SK-N-SH treated with all-trans-retinoic acid at 6 μM for 48 hours (cell line): ENCODE measurements around the gene FLRT3.

Experiments used
- ATAC-seq: fragments of 200-7000 bp; cut with Tn5 transposase; 3 replicates; pipeline ENCODE4 v1.9.1; 2020; ENCODE audit warnings: mild to moderate bottlenecking, moderate library complexity
- ARNTL ChIP-seq: fragments of 450-650 bp; formaldehyde crosslinking; IDR thresholded peaks from 2 replicates; pipeline ENCODE4 v1.5.0; 2020; ENCODE audit warnings: low read depth, mild to moderate bottlenecking, moderate library complexity, borderline replicate concordance
- BACH2 ChIP-seq: fragments of 250-450 bp; sonication (Bioruptor Pico); IDR thresholded peaks from 2 replicates; pipeline ENCODE4 v1.9.0; 2021; ENCODE audit warnings: mild to moderate bottlenecking, borderline replicate concordance
- GLIS3 ChIP-seq: fragments of 250-450 bp; sonication (Bioruptor Pico); IDR thresholded peaks from 2 replicates; pipeline ENCODE4 v1.5.0; 2020; ENCODE audit warnings: mild to moderate bottlenecking, moderate library complexity
- ISL1 ChIP-seq: fragments of 250-450 bp; sonication (Bioruptor Pico); IDR thresholded peaks from 2 replicates; pipeline ENCODE4 v2.1.2; 2022; ENCODE audit warnings: mild to moderate bottlenecking, moderate library complexity
- PPARA ChIP-seq: fragments of 250-450 bp; sonication (Bioruptor Pico); IDR thresholded peaks from 2 replicates; pipeline ENCODE4 v1.5.0; 2020; ENCODE audit warnings: mild to moderate bottlenecking, borderline replicate concordance
- RARB ChIP-seq: fragments of 250-450 bp; sonication (Bioruptor Pico); IDR thresholded peaks from 2 replicates; pipeline ENCODE4 v1.8.0; 2021; ENCODE audit warnings: mild to moderate bottlenecking, moderate library complexity
- SNAI2 ChIP-seq: fragments of 250-450 bp; sonication (Bioruptor Pico); IDR thresholded peaks from 2 replicates; pipeline ENCODE4 v1.5.0; 2020; ENCODE audit warnings: mild to moderate bottlenecking, moderate library complexity
- TOX ChIP-seq: fragments of 250-450 bp; sonication (Bioruptor Pico); IDR thresholded peaks from 2 replicates; pipeline ENCODE4 v1.8.0; 2021; ENCODE audit warnings: mild to moderate bottlenecking, moderate library complexity, borderline replicate concordance
- ZC3H10 ChIP-seq: fragments of 250-450 bp; sonication (Bioruptor Pico); IDR thresholded peaks from 2 replicates; pipeline ENCODE4 v1.5.1; 2021; ENCODE audit warnings: mild to moderate bottlenecking, moderate library complexity
- ZFP3 ChIP-seq: fragments of 250-450 bp; sonication (Bioruptor Pico); IDR thresholded peaks from 2 replicates; pipeline ENCODE4 v1.5.0; 2020; ENCODE audit warnings: mild to moderate bottlenecking, moderate library complexity
- ZNF8 ChIP-seq: fragments of 450-650 bp; formaldehyde crosslinking; IDR thresholded peaks from 2 replicates; pipeline ENCODE4 v1.5.0; 2020; ENCODE audit warnings: mild to moderate bottlenecking, moderate library complexity
- TF ChIP-seq, protein P1 (sequence below): fragments of 250-450 bp; sonication (Bioruptor Pico); IDR thresholded peaks from 2 replicates; pipeline ENCODE4 v1.5.0; 2020; ENCODE audit warnings: mild to moderate bottlenecking, moderate library complexity
- TF ChIP-seq, protein P2 (sequence below): fragments of 250-450 bp; sonication (Bioruptor Pico); IDR thresholded peaks from 2 replicates; pipeline ENCODE4 v1.8.0; 2020; ENCODE audit warnings: mild to moderate bottlenecking, moderate library complexity, borderline replicate concordance
- TF ChIP-seq, protein P3 (sequence below): fragments of 250-450 bp; sonication (Bioruptor Pico); IDR thresholded peaks from 2 replicates; pipeline ENCODE4 v1.5.1; 2021; ENCODE audit warnings: mild to moderate bottlenecking, moderate library complexity

The FLRT3 gene

DNA sequence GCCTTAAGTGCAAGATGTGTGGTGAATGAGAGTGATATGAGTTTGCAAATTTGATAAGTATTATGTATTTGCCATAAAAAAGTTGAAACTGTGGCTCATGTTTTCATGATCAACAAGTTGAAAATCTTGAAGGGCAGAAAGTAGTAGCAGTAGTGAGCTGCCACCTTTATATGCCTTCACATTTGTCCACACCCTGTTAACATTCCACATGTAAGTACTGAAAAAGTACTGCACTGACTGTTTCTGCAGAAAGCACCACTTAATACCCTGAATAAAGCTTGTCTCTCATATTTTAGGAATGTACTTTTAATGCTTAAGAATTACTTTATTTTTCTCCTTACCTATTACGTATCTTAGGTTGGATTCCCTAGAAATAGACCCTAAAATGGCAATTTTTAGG is 45.9 kb downstream of the FLRT3 start:
- no peak for ATAC-seq
- TF ChIP-seq ISL1 (CRISPR knock-in tag) (no peak), ZNF8 (CRISPR knock-in tag) (no peak), BACH2 (no peak), TOX (no peak), ARNTL (CRISPR knock-in tag) (no peak)
- TF ChIP-seq, protein P1, sequence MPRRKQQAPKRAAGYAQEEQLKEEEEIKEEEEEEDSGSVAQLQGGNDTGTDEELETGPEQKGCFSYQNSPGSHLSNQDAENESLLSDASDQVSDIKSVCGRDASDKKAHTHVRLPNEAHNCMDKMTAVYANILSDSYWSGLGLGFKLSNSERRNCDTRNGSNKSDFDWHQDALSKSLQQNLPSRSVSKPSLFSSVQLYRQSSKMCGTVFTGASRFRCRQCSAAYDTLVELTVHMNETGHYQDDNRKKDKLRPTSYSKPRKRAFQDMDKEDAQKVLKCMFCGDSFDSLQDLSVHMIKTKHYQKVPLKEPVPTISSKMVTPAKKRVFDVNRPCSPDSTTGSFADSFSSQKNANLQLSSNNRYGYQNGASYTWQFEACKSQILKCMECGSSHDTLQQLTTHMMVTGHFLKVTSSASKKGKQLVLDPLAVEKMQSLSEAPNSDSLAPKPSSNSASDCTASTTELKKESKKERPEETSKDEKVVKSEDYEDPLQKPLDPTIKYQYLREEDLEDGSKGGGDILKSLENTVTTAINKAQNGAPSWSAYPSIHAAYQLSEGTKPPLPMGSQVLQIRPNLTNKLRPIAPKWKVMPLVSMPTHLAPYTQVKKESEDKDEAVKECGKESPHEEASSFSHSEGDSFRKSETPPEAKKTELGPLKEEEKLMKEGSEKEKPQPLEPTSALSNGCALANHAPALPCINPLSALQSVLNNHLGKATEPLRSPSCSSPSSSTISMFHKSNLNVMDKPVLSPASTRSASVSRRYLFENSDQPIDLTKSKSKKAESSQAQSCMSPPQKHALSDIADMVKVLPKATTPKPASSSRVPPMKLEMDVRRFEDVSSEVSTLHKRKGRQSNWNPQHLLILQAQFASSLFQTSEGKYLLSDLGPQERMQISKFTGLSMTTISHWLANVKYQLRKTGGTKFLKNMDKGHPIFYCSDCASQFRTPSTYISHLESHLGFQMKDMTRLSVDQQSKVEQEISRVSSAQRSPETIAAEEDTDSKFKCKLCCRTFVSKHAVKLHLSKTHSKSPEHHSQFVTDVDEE (CRISPR knock-in tag): no peak

DNA sequence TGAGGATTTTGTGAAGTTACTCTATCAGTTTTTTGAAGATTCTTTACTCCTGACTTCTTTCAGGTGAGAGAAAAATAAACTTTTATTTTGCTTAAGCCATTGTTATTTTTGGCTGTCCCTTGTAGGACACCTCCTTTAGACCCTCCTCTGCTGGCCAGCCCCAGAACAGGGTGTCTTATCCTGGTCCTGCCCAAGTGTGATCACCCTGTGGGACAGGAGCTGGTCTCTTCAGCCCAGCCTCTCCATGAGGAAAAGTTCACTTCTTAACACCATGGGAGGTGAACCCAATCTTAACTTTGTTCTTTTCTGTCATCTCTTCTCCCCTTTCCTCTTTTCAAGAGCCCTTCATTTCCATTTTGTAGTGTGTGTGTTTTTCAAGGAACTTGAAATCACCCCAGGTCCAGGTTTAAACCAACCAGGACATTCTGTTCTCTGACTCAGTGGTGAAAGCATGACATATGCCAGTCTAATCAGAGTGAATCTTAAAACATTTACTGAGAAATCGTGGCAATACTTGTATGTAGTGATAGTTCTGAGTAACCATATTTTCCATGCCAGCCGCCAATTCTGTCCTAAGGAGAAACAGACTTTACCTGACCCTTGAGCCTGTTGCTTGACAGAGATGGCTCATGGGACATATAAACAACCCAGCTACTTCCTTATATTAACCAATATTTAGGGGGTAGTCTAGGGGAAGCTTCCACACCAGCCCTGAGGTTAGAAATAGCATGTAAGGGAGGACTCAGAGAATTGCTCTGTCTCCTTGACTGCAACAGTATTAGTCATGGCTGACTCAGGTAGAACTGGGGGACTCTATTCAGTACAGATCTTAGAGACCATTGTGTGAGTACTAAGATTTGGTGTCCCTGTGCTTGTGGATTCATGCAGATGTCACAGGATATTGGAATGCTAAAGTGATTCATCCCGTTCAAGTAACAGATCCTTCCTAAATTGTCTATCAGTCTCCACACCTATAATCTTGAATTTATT is 48.8 kb downstream of the FLRT3 start:
- TF ChIP-seq ZFP3 (CRISPR knock-in tag): no peak
- peak; percentile 82 for ATAC-seq

DNA sequence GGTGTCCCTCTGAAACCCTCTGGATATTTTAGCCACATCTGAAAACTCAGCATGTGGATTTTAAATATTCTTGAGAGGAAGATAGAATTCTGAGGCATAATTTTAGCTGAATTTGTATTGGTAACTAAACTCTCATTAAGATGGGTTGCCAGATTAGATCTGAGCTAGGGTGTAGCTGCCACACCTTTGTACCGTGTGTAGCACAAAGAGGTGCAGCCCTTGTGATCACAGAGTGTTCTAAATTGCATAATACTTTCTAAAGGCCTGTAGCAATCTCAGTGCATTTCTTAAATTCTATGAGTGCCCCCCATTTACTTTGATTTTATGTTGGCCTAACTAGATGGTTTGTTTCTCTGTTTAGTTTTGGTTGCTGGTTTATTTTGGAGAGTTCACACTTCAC is 53.0 kb downstream of the FLRT3 start:
- ATAC-seq: no peak
- TF ChIP-seq, protein P1 (CRISPR knock-in tag): no peak
- no peak for TF ChIP-seq ZNF8 (CRISPR knock-in tag)
- TF ChIP-seq, protein P2, sequence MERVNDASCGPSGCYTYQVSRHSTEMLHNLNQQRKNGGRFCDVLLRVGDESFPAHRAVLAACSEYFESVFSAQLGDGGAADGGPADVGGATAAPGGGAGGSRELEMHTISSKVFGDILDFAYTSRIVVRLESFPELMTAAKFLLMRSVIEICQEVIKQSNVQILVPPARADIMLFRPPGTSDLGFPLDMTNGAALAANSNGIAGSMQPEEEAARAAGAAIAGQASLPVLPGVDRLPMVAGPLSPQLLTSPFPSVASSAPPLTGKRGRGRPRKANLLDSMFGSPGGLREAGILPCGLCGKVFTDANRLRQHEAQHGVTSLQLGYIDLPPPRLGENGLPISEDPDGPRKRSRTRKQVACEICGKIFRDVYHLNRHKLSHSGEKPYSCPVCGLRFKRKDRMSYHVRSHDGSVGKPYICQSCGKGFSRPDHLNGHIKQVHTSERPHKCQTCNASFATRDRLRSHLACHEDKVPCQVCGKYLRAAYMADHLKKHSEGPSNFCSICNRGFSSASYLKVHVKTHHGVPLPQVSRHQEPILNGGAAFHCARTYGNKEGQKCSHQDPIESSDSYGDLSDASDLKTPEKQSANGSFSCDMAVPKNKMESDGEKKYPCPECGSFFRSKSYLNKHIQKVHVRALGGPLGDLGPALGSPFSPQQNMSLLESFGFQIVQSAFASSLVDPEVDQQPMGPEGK: no peak
- no peak for TF ChIP-seq SNAI2
- no peak for TF ChIP-seq GLIS3
- TF ChIP-seq ZC3H10: no peak
- TF ChIP-seq PPARA (CRISPR knock-in tag): no peak
- no peak for TF ChIP-seq RARB (CRISPR knock-in tag)

DNA sequence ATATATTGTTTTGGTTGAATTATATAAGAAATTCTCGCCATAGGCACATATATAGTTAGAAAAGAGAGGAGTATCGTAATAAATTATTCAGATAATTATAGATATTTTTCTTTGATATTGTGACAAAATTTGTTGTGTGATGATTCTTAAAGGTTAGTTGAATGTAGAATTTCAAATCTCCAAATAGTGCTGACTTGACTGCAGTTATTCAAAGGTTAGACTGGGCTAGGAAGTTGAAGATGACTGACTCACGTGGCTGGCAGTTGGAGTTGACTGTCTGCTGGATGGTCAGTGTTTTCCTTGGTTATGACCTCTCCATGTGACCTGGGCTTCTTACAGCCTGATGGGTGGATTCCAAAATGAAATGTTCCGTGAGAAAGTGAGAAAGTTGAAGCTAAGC is 55.3 kb downstream of the FLRT3 start:
- ATAC-seq: no peak
- TF ChIP-seq, protein P2: no peak
- no peak for TF ChIP-seq ZC3H10
- TF ChIP-seq, protein P3, sequence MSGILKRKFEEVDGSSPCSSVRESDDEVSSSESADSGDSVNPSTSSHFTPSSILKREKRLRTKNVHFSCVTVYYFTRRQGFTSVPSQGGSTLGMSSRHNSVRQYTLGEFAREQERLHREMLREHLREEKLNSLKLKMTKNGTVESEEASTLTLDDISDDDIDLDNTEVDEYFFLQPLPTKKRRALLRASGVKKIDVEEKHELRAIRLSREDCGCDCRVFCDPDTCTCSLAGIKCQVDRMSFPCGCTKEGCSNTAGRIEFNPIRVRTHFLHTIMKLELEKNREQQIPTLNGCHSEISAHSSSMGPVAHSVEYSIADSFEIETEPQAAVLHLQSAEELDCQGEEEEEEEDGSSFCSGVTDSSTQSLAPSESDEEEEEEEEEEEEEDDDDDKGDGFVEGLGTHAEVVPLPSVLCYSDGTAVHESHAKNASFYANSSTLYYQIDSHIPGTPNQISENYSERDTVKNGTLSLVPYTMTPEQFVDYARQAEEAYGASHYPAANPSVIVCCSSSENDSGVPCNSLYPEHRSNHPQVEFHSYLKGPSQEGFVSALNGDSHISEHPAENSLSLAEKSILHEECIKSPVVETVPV (CRISPR knock-in tag): no peak
- no peak for TF ChIP-seq SNAI2
- TF ChIP-seq TOX: no peak
- TF ChIP-seq ZNF8 (CRISPR knock-in tag): no peak
- no peak for TF ChIP-seq ISL1 (CRISPR knock-in tag)
